PC-9 (cell line): Measurements from ENCODE around the gene EIF3I. TPM values are rescaled to one million over a fixed set of nuclear protein-coding genes. Genes with fewer than 3 reads are reported as not detected.
"Not testable (repeated sequence)": the region's sequence is repeated elsewhere in the genome, so short reads cannot be mapped to it uniquely, and the experiment has no call there.

ENCODE experiments used
- BruUV-seq: library from RNA; stranded (reverse); fragments of 400-500 nt; replicated peaks from 2 replicates; lab custom pipeline; 2021; lab: Mats Ljungman, UMichigan
- CTCF ChIA-PET: fragments of 300-600 bp; sonication (Branson Sonifier 250); formaldehyde crosslinking; loops from one replicate; lab custom pipeline; 2022; ENCODE audit warnings: antibody characterized with exemption; lab: Charles Lee
- POLR2A ChIA-PET: fragments of 300-600 bp; sonication (Branson Sonifier 250); formaldehyde crosslinking; loops from one replicate; lab custom pipeline; 2022; ENCODE audit warnings: antibody characterized with exemption; ENCODE audit not compliant: unreplicated experiment; lab: Charles Lee
- DNase-seq, 2 experiments: peaks; one replicate each; pipeline versions ENCODE4 v3.0.0 to v3.0.0-alpha.2; 2015 to 2022; ENCODE audit warnings: mixed read lengths in 1 of 2
- H2AFZ ChIP-seq: fragments of 200-600 bp; sonication (generic); 2 replicates; pipeline ENCODE4 v1.8.1; 2017; ENCODE audit warnings: antibody characterized with exemption
- H3F3A ChIP-seq: fragments of 200-600 bp; sonication (generic); 2 replicates; pipeline ENCODE4 v1.8.1; 2017; ENCODE audit warnings: antibody characterized with exemption, mild to moderate bottlenecking, low read depth; ENCODE audit not compliant: insufficient read depth
- H3K27ac ChIP-seq: fragments of 200-600 bp; sonication (generic); 2 replicates; pipeline ENCODE4 v1.6.1; 2016; ENCODE audit warnings: mixed run types
- H3K27me3 ChIP-seq: fragments of 200-600 bp; sonication (generic); 2 replicates; pipeline ENCODE4 v1.6.1; 2016; ENCODE audit warnings: low read depth, mixed run types; ENCODE audit not compliant: insufficient read depth
- H3K36me3 ChIP-seq: fragments of 200-600 bp; sonication (generic); 2 replicates; pipeline ENCODE4 v1.6.1; 2016; ENCODE audit warnings: low read depth, mixed run types
- H3K4me1 ChIP-seq: fragments of 200-600 bp; sonication (generic); replicated peaks from 2 replicates; pipeline ENCODE4 v1.6.1; 2016; ENCODE audit warnings: mixed run types; ENCODE audit not compliant: insufficient read depth
- H3K4me2 ChIP-seq: fragments of 200-600 bp; sonication (generic); 2 replicates; pipeline ENCODE4 v1.6.1; 2017; ENCODE audit warnings: mixed run types
- H3K4me3 ChIP-seq: fragments of 200-600 bp; sonication (generic); 2 replicates; pipeline ENCODE4 v1.6.1; 2016; ENCODE audit warnings: mixed run types
- H3K79me2 ChIP-seq: fragments of 200-600 bp; sonication (generic); 2 replicates; pipeline ENCODE4 v1.6.1; 2017; ENCODE audit warnings: low read depth, mixed run types
- H3K9me2 ChIP-seq: fragments of 200-600 bp; sonication (generic); 2 replicates; pipeline ENCODE4 v1.8.1; 2017; ENCODE audit warnings: mild to moderate bottlenecking; ENCODE audit not compliant: insufficient read depth
- H3K9me3 ChIP-seq: fragments of 200-600 bp; sonication (generic); 2 replicates; pipeline ENCODE4 v1.8.1; 2016; ENCODE audit warnings: low read depth; ENCODE audit not compliant: insufficient read depth
- H4K20me1 ChIP-seq: fragments of 200-600 bp; sonication (generic); 2 replicates; pipeline ENCODE4 v1.8.1; 2017; ENCODE audit not compliant: insufficient read depth
- CTCF ChIP-seq: fragments of 200-600 bp; sonication (generic); conservative IDR thresholded peaks from 2 replicates; pipeline ENCODE4 v1.6.1; 2017; ENCODE audit warnings: mixed run types, antibody characterized with exemption, mild to moderate bottlenecking, moderate library complexity
- EZH2 ChIP-seq: fragments of 200-600 bp; sonication (generic); IDR thresholded peaks from 2 replicates; pipeline ENCODE4 v1.8.0; 2017; ENCODE audit warnings: antibody characterized with exemption, low read depth
- intact Hi-C: fragments of 100-400 bp; cut with micrococcal nuclease; formaldehyde crosslinking; loops from one replicate; pipeline ENCODE4 v1.10.0; 2022; ENCODE audit not compliant: unreplicated experiment
- total RNA-seq: library from RNA; stranded (reverse); gene quantifications from 2 replicates; pipeline ENCODE4 v1.2.3, GENCODE V29; 2021

EIF3I gene
- total RNA-seq, 1 experiment from 2014 or later: 229 TPM

- no peak overlapping the region for H2AFZ ChIP-seq
- H3K27me3 ChIP-seq: no peaks in the 10 kb centered on the region
- POLR2A ChIA-PET: no interaction called here
- H3K9me2 ChIP-seq: no peaks in the 10 kb centered on the region
- no peak overlapping the region for H3K27ac ChIP-seq
- H3K9me3 ChIP-seq: no peaks in the 10 kb centered on the region
- no peaks in the 10 kb centered on the region for H3K36me3 ChIP-seq
- intact Hi-C loops: no loop called here
- CTCF ChIA-PET: no interaction called here
- no peaks in the 10 kb centered on the region for H3K79me2 ChIP-seq
- H3K4me1 ChIP-seq: no peaks in the 10 kb centered on the region
- DNase-seq: no peak
- no peaks in the 10 kb centered on the region for H4K20me1 ChIP-seq
- no TSS peak for BruUV-seq
- TF ChIP-seq CTCF: no peak
- TF ChIP-seq EZH2: no peak
- no peaks in the 10 kb centered on the region for H3F3A ChIP-seq
- no peak overlapping the region for H3K4me3 ChIP-seq
- no peak overlapping the region for H3K4me2 ChIP-seq
These were observed 33.2 kb downstream of the EIF3I start for GRCh38 chr1:32255072-32256071.

GRCh38 chr1:32256473-32257226, 34.4 kb downstream of the EIF3I start:
- H3F3A ChIP-seq: no peaks in the 10 kb centered on the region
- no peak overlapping the region for H3K4me2 ChIP-seq
- no peak for TF ChIP-seq EZH2
- TF ChIP-seq CTCF: no peak
- H3K36me3 ChIP-seq: no peaks in the 10 kb centered on the region
- BruUV-seq: no TSS peak
- H2AFZ ChIP-seq: no peak overlapping the region
- H3K4me3 ChIP-seq: no peak overlapping the region
- H3K79me2 ChIP-seq: no peaks in the 10 kb centered on the region
- no peaks in the 10 kb centered on the region for H3K4me1 ChIP-seq
- intact Hi-C loops: no loop called here
- no peak overlapping the region for H3K27ac ChIP-seq
- H3K9me3 ChIP-seq: no peaks in the 10 kb centered on the region
- H4K20me1 ChIP-seq: no peaks in the 10 kb centered on the region
- H3K27me3 ChIP-seq: no peaks in the 10 kb centered on the region
- CTCF ChIA-PET: no interaction called here
- H3K9me2 ChIP-seq: no peaks in the 10 kb centered on the region
- POLR2A ChIA-PET: interaction anchor here (0.5 kb wide), 1 partner anchor 324 kb away, joined by 6 read pairs; no protein-coding TSS in a partner anchor
- no peak for DNase-seq

- H3K36me3 ChIP-seq: no peaks in the 10 kb centered on the region
- no peaks in the 10 kb centered on the region for H3K27me3 ChIP-seq
- no TSS peak for BruUV-seq
- no peaks in the 10 kb centered on the region for H3F3A ChIP-seq
- POLR2A ChIA-PET: no interaction called here
- intact Hi-C loops: no loop called here
- no peak overlapping the region for H3K27ac ChIP-seq
- no peaks in the 10 kb centered on the region for H3K9me2 ChIP-seq
- H3K4me2 ChIP-seq: no peak overlapping the region
- CTCF ChIA-PET: no interaction called here
- H3K4me1 ChIP-seq: no peaks in the 10 kb centered on the region
- H3K4me3 ChIP-seq: no peak overlapping the region
- no peaks in the 10 kb centered on the region for H3K79me2 ChIP-seq
- TF ChIP-seq CTCF (no peak), EZH2 (no peak)
- H2AFZ ChIP-seq: no peak overlapping the region
- no peak for DNase-seq
- H4K20me1 ChIP-seq: no peaks in the 10 kb centered on the region
- H3K9me3 ChIP-seq: no peaks in the 10 kb centered on the region
These were observed 35.0 kb downstream of the EIF3I start for GRCh38 chr1:32257227-32257508.

- H3K9me3 ChIP-seq, H3F3A ChIP-seq, H3K27ac ChIP-seq, H3K27me3 ChIP-seq, H4K20me1 ChIP-seq, DNase-seq, H3K9me2 ChIP-seq, H2AFZ ChIP-seq, H3K4me1 ChIP-seq, POLR2A ChIA-PET, H3K4me3 ChIP-seq, intact Hi-C loops, H3K79me2 ChIP-seq, H3K36me3 ChIP-seq, H3K4me2 ChIP-seq, BruUV-seq, CTCF ChIA-PET: not testable (repeated sequence)
These were observed 41.0 kb downstream of the EIF3I start for GRCh38 chr1:32263236-32263593.
